Body of pancreas (tissue), 4 donors: Measurements from ENCODE around the gene GRIK1.

ENCODE experiments used
- CTCF ChIP-seq, 7 experiments: fragments of 450-650 bp in 4 of 7; fragments of 200-600 bp in 3 of 7; sonication (generic) in 3 of 7; IDR thresholded peaks; one replicate each; pipeline ENCODE4 v1.5.1; 2016 to 2019; ENCODE audit warnings: antibody characterized with exemption in 7 of 7
- POLR2A ChIP-seq, 3 donors: fragments of 450-650 bp; IDR thresholded peaks; one replicate each; pipeline ENCODE4 v1.6.1; 2016; ENCODE audit warnings: antibody characterized with exemption in 3 of 3, mild to moderate bottlenecking in 2 of 3

- TF ChIP-seq CTCF (IDR thresholded peaks at IDR 0.05) (no peak), POLR2A (IDR thresholded peaks at IDR 0.05) (no peak)
Observed at GRCh38 chr21:29557931-29558725, 381.7 kb downstream of the GRIK1 start.
